Sciatic nerve (tissue), 2 donors: Measurements from ENCODE around the gene PRKG2. TPM values are rescaled to one million over a fixed set of nuclear protein-coding genes. Genes with fewer than 3 reads are reported as not detected.

Source experiments
- ATAC-seq: fragments of 200-7000 bp; cut with Tn5 transposase; one replicate; pipeline ENCODE4 v1.9.1; 2020; ENCODE audit warnings: mild to moderate bottlenecking, moderate library complexity
- DNase-seq: peaks from one replicate; pipeline ENCODE4 v3.0.0-alpha.2; 2020; ENCODE audit warnings: low spot score
- intact Hi-C: fragments of 100-400 bp; cut with DNase I; formaldehyde crosslinking; loops from one replicate; pipeline ENCODE4 v1.14.2; 2022
- total RNA-seq: library from RNA; stranded (reverse); fragmentation: NEBNext Ultra II Directional; extraction: Animal tissue kit (Norgen Biotek cat#: 25700); gene quantifications from one replicate; pipeline ENCODE4 v1.2.1, GENCODE V29; 2021
- donor health status: DM: no; HTN: no; CAD: no.
- donor health status: DM: no; HTN: no; CAD: no.

Gene PRKG2
- total RNA-seq, 1 donor from 2014 or later: 3.2 TPM

GRCh38 chr4:81061344-81061730 lies 153.7 kb downstream of the PRKG2 start:
- intact Hi-C loops: no loop called here
- ATAC-seq: no peak
- DNase-seq: no peak

- intact Hi-C loops: no loop called here
- ATAC-seq (no peak), DNase-seq (no peak)
Measured at GRCh38 chr4:81060587-81061343, 154.3 kb downstream of the PRKG2 start.

GRCh38 chr4:81058621-81059020 lies 156.4 kb downstream of the PRKG2 start:
- ATAC-seq: no peak
- intact Hi-C loops: no loop called here
- no peak for DNase-seq

- intact Hi-C loops: no loop called here
- ATAC-seq (peak; percentile 81), DNase-seq (peak; percentile 78)
Measured at GRCh38 chr4:81052119-81053068, 162.6 kb downstream of the PRKG2 start.

- DNase-seq (no peak), ATAC-seq (peak; percentile 72)
- intact Hi-C loops: no loop called here
Measured at GRCh38 chr4:81049907-81050306, 165.1 kb downstream of the PRKG2 start.

GRCh38 chr4:81049330-81049729 lies 165.7 kb downstream of the PRKG2 start:
- no peak for DNase-seq
- intact Hi-C loops: no loop called here
- peak; percentile 82 for ATAC-seq

GRCh38 chr4:81042578-81043365 lies 172.2 kb downstream of the PRKG2 start:
- ATAC-seq: no peak
- no peak for DNase-seq
- intact Hi-C loops: no loop called here

- DNase-seq (no peak), ATAC-seq (peak; percentile 51)
- intact Hi-C loops: no loop called here
Measured at GRCh38 chr4:81040012-81040659, 174.9 kb downstream of the PRKG2 start.

- DNase-seq: no peak
- intact Hi-C loops: no loop called here
- ATAC-seq: peak; percentile 56
Measured at GRCh38 chr4:81039351-81039972, 175.6 kb downstream of the PRKG2 start.

GRCh38 chr4:81038636-81039350 lies 176.2 kb downstream of the PRKG2 start:
- DNase-seq (no peak), ATAC-seq (no peak)
- intact Hi-C loops: no loop called here

Other genes starting within 250 kb of the PRKG2 start
- gene BMP3, start 184.5 kb downstream of the PRKG2 start, total RNA-seq: 14.8 TPM